HG03280 (cell line): ENCODE data around the gene AFG3L2.

ENCODE experiments used
- ATAC-seq: cut with Tn5 transposase; IDR thresholded peaks from one replicate; pipeline ENCODE4 v1.9.1; 2021; ENCODE audit warnings: mild to moderate bottlenecking, moderate library complexity; ENCODE audit not compliant: unreplicated experiment

The AFG3L2 gene

GRCh38 chr18:12362473-12363174, 14.4 kb downstream of the AFG3L2 start:
- no peak for ATAC-seq

- no peak for ATAC-seq
These were observed 15.2 kb downstream of the AFG3L2 start for GRCh38 chr18:12361770-12362378.

GRCh38 chr18:12359515-12359927, 17.5 kb downstream of the AFG3L2 start:
- ATAC-seq = no peak

- no peak for ATAC-seq
These were observed 24.8 kb downstream of the AFG3L2 start for GRCh38 chr18:12352188-12352587.

GRCh38 chr18:12347895-12348294, 29.1 kb downstream of the AFG3L2 start:
- no peak for ATAC-seq

- ATAC-seq = no peak
These were observed 30.8 kb downstream of the AFG3L2 start for GRCh38 chr18:12346240-12346565.

- ATAC-seq = no peak
These were observed 31.4 kb downstream of the AFG3L2 start for GRCh38 chr18:12345491-12346239.

GRCh38 chr18:12342661-12343060, 34.4 kb downstream of the AFG3L2 start:
- no peak for ATAC-seq

- ATAC-seq = no peak
These were observed 35.9 kb downstream of the AFG3L2 start for GRCh38 chr18:12340945-12341660.

- no peak for ATAC-seq
These were observed 38.6 kb downstream of the AFG3L2 start for GRCh38 chr18:12338382-12338781.

- no peak for ATAC-seq
These were observed 40.1 kb downstream of the AFG3L2 start for GRCh38 chr18:12336887-12337286.

GRCh38 chr18:12336171-12336613, 40.8 kb downstream of the AFG3L2 start:
- ATAC-seq = no peak

GRCh38 chr18:12335503-12335902, 41.5 kb downstream of the AFG3L2 start:
- ATAC-seq = no peak

- no peak for ATAC-seq
These were observed 42.2 kb downstream of the AFG3L2 start for GRCh38 chr18:12334863-12335262.

GRCh38 chr18:12334366-12334808, 42.6 kb downstream of the AFG3L2 start:
- no peak for ATAC-seq

GRCh38 chr18:12333506-12334290, 43.3 kb downstream of the AFG3L2 start:
- no peak for ATAC-seq

GRCh38 chr18:12330766-12331165, 46.3 kb downstream of the AFG3L2 start:
- no peak for ATAC-seq

- no peak for ATAC-seq
These were observed 47.8 kb downstream of the AFG3L2 start for GRCh38 chr18:12329125-12329698.

GRCh38 chr18:12328179-12328823, 48.7 kb downstream of the AFG3L2 start:
- no peak for ATAC-seq
